ENCODE results near the gene COX7B2. TPM values are rescaled to one million over a fixed set of nuclear protein-coding genes. Genes with fewer than 3 reads are reported as not detected.

Gene COX7B2
- total and polyA plus RNA-seq, 9 of the 15 experiments (the other 6 are each of a cell fraction or from before 2014, with no cell fraction given) = 0.33 to 3.5 (median 0.67) TPM; not detected in 3

DNA sequence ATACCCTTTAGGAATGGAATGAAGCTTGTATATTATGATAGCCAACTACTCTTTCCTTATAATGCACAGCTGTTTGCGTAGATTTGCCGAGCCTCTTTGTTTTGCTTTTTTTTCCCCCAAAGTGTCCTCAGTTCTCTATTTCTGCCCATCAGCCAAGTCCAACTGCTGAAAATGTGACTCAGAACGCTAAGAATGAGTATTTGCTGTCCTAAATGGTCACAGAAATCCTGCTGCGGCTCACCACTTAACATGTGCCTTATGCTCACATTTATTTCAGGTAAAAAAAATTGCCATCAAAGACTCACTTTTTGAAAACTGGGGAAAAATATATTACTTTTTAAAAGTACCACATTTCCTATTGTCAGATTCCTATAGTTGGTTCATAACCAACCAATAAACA lies 47.4 kb upstream of the COX7B2 start (continued):
- TF ChIP-seq, protein P1, sequence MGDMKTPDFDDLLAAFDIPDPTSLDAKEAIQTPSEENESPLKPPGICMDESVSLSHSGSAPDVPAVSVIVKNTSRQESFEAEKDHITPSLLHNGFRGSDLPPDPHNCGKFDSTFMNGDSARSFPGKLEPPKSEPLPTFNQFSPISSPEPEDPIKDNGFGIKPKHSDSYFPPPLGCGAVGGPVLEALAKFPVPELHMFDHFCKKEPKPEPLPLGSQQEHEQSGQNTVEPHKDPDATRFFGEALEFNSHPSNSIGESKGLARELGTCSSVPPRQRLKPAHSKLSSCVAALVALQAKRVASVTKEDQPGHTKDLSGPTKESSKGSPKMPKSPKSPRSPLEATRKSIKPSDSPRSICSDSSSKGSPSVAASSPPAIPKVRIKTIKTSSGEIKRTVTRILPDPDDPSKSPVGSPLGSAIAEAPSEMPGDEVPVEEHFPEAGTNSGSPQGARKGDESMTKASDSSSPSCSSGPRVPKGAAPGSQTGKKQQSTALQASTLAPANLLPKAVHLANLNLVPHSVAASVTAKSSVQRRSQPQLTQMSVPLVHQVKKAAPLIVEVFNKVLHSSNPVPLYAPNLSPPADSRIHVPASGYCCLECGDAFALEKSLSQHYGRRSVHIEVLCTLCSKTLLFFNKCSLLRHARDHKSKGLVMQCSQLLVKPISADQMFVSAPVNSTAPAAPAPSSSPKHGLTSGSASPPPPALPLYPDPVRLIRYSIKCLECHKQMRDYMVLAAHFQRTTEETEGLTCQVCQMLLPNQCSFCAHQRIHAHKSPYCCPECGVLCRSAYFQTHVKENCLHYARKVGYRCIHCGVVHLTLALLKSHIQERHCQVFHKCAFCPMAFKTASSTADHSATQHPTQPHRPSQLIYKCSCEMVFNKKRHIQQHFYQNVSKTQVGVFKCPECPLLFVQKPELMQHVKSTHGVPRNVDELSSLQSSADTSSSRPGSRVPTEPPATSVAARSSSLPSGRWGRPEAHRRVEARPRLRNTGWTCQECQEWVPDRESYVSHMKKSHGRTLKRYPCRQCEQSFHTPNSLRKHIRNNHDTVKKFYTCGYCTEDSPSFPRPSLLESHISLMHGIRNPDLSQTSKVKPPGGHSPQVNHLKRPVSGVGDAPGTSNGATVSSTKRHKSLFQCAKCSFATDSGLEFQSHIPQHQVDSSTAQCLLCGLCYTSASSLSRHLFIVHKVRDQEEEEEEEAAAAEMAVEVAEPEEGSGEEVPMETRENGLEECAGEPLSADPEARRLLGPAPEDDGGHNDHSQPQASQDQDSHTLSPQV (IDR thresholded peaks at IDR 0.05) = no peak
- TF ChIP-seq ZEB2 (IDR thresholded peaks at IDR 0.05) (no peak), CBX8 (IDR thresholded peaks at IDR 0.05; ENCODE audit: borderline replicate concordance, extremely low read depth, low read depth, low read length, poor library complexity, severe bottlenecking) (no peak)

DNA sequence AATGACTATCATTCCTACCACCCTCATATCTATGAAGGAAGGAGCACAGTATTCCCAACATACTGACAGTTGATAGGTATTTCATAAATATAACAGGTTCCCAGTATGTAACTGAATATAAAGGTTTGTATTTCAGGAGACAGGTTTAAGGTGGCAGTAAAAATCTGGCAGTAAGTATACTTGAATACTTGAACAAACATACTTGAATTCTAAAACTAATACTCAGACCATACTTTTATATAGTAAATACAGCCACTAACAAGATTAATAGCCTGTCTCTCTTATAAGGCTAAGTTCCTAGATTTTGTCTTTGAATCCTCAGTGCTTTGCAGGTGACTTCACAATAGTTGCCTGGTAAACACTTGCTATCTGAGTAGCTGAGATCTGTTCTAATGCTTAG lies 46.6 kb upstream of the COX7B2 start:
- BruUV-seq (replicated peaks) = no TSS peak
- TF ChIP-seq SMC3 (conservative IDR thresholded peaks at IDR 0.05; ENCODE audit: insufficient read depth, low read depth, low read length) = no peak
- TF ChIP-seq, protein P2, sequence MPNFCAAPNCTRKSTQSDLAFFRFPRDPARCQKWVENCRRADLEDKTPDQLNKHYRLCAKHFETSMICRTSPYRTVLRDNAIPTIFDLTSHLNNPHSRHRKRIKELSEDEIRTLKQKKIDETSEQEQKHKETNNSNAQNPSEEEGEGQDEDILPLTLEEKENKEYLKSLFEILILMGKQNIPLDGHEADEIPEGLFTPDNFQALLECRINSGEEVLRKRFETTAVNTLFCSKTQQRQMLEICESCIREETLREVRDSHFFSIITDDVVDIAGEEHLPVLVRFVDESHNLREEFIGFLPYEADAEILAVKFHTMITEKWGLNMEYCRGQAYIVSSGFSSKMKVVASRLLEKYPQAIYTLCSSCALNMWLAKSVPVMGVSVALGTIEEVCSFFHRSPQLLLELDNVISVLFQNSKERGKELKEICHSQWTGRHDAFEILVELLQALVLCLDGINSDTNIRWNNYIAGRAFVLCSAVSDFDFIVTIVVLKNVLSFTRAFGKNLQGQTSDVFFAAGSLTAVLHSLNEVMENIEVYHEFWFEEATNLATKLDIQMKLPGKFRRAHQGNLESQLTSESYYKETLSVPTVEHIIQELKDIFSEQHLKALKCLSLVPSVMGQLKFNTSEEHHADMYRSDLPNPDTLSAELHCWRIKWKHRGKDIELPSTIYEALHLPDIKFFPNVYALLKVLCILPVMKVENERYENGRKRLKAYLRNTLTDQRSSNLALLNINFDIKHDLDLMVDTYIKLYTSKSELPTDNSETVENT (CRISPR knock-in tag; IDR thresholded peaks at IDR 0.05) = no peak
- no peak for TF ChIP-seq WHSC1 (IDR thresholded peaks at IDR 0.05; ENCODE audit: low read length)
- TF ChIP-seq STAT5A (IDR thresholded peaks at IDR 0.05; ENCODE audit: borderline replicate concordance, low read length) = no peak
- TF ChIP-seq NELFE (IDR thresholded peaks at IDR 0.05; ENCODE audit: insufficient read depth, insufficient read length) = no peak
- TF ChIP-seq CHD1 (IDR thresholded peaks at IDR 0.05; ENCODE audit: low read length) = no peak
- TF ChIP-seq ZNF121 (CRISPR knock-in tag; conservative IDR thresholded peaks at IDR 0.05) = no peak
- no peak for TF ChIP-seq CAMTA2 (CRISPR knock-in tag; conservative IDR thresholded peaks at IDR 0.05)
- no peak for TF ChIP-seq FOXP1 (CRISPR knock-in tag; IDR thresholded peaks at IDR 0.05)
- TF ChIP-seq XRCC3 (IDR thresholded peaks at IDR 0.05) = no peak
- no peak for TF ChIP-seq POLR2G (IDR thresholded peaks at IDR 0.05; ENCODE audit: low read depth, low read length)
- TF ChIP-seq, protein P3, sequence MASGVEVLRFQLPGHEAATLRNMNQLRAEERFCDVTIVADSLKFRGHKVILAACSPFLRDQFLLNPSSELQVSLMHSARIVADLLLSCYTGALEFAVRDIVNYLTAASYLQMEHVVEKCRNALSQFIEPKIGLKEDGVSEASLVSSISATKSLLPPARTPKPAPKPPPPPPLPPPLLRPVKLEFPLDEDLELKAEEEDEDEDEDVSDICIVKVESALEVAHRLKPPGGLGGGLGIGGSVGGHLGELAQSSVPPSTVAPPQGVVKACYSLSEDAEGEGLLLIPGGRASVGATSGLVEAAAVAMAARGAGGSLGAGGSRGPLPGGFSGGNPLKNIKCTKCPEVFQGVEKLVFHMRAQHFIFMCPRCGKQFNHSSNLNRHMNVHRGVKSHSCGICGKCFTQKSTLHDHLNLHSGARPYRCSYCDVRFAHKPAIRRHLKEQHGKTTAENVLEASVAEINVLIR (CRISPR knock-in tag; IDR thresholded peaks at IDR 0.05) = no peak
- TF ChIP-seq MCM5 (IDR thresholded peaks at IDR 0.05; ENCODE audit: low read depth) = no peak

More for the DNA sequence above, 46.6 kb upstream of the COX7B2 start:
- H3K4me2 ChIP-seq (ENCODE audit: insufficient read depth, low read length) = no peak overlapping the region
- FAIRE-seq (no peak), DNase-seq (ENCODE audit: extremely low read depth in 1 of 4, low spot score in 3 of 4) (no peak), ATAC-seq (no peak)
- H3K79me2 ChIP-seq (ENCODE audit: control insufficient read depth, insufficient read depth, low read length) = no peaks in the 10 kb centered on the region
- no peak overlapping the region for H3K9ac ChIP-seq (ENCODE audit: insufficient read depth in 1 of 2, low read depth in 2 of 2, low read length in 2 of 2)
- in situ Hi-C loops (cut with MboI) = no loop called here
- no peaks in the 10 kb centered on the region for H3K9me3 ChIP-seq (replicated peaks; ENCODE audit: control insufficient read depth, insufficient read depth, low read depth, low read length)
- no peaks in the 10 kb centered on the region for H4K20me1 ChIP-seq (replicated peaks; ENCODE audit: control insufficient read depth, insufficient read depth, low read length)
- H3K4me3 ChIP-seq = no peak overlapping the region
- CTCF ChIA-PET (ENCODE audit: low intra/inter-chr PET ratio) = no interaction called here
- no peak overlapping the region for H2AFZ ChIP-seq (ENCODE audit: low read depth, low read length)
- H3K4me1 ChIP-seq (replicated peaks in 1 of 2; ENCODE audit: control insufficient read depth in 2 of 2, insufficient read depth in 2 of 2, low read length in 2 of 2) = no peaks in the 10 kb centered on the region
- H3K36me3 ChIP-seq (ENCODE audit: control insufficient read depth, insufficient read depth, low read length) = no peaks in the 10 kb centered on the region
- no peaks in the 10 kb centered on the region for H3K27me3 ChIP-seq (ENCODE audit: control insufficient read depth in 2 of 2, insufficient read depth in 2 of 2, low read length in 2 of 2)
- intact Hi-C loops (cut with micrococcal nuclease) = no loop called here
- no peak overlapping the region for H3K27ac ChIP-seq (ENCODE audit: extremely low read depth, low read depth, low read length)
- no peaks in the 10 kb centered on the region for H3K9me1 ChIP-seq (ENCODE audit: control insufficient read depth, insufficient read depth, low read length)
- POLR2A ChIA-PET = no interaction called here
